A673 (cell line): ENCODE data around the gene CPNE1. TPM values are rescaled to one million over a fixed set of nuclear protein-coding genes. Genes with fewer than 3 reads are reported as not detected.

Source experiments
- BruUV-seq: library from RNA; stranded (reverse); fragments of 400-500 nt; replicated peaks from 2 replicates; lab custom pipeline; 2021; lab: Mats Ljungman, UMichigan
- CTCF ChIA-PET: fragments of 300-600 bp; sonication (Branson Sonifier 250); formaldehyde crosslinking; loops from one replicate; lab custom pipeline; 2022; ENCODE audit warnings: antibody characterized with exemption; lab: Charles Lee
- POLR2A ChIA-PET: fragments of 300-600 bp; sonication (Branson Sonifier 250); formaldehyde crosslinking; loops from one replicate; lab custom pipeline; 2022; ENCODE audit warnings: antibody characterized with exemption; ENCODE audit not compliant: low non-redundant PET; lab: Charles Lee
- DNase-seq: peaks from one replicate; pipeline ENCODE4 v3.0.0-alpha.2; 2015; ENCODE audit warnings: low spot score
- H3K27ac ChIP-seq: fragments of 200-600 bp; sonication (generic); 2 replicates; pipeline ENCODE4 v1.5.1; 2016; ENCODE audit warnings: mixed run types, low read depth, mild to moderate bottlenecking, mixed read lengths, antibody characterized with exemption, low read length; ENCODE audit not compliant: poor library complexity, severe bottlenecking
- H3K27me3 ChIP-seq: fragments of 200-600 bp; sonication (generic); replicated peaks from 2 replicates; pipeline ENCODE4 v1.6.1; 2017; ENCODE audit warnings: mixed run types, low read depth, mild to moderate bottlenecking, mixed read lengths, antibody characterized with exemption, low read length; ENCODE audit not compliant: insufficient read depth, poor library complexity
- H3K36me3 ChIP-seq: fragments of 200-600 bp; sonication (generic); 2 replicates; pipeline ENCODE4 v1.6.1; 2016; ENCODE audit warnings: mixed run types, mild to moderate bottlenecking, mixed read lengths, antibody characterized with exemption, low read length; ENCODE audit not compliant: insufficient read depth, poor library complexity, severe bottlenecking
- H3K4me1 ChIP-seq: fragments of 200-600 bp; sonication (generic); 2 replicates; pipeline ENCODE4 v1.6.1; 2017; ENCODE audit warnings: mixed run types, mild to moderate bottlenecking, mixed read lengths, antibody characterized with exemption, low read length; ENCODE audit not compliant: insufficient read depth, poor library complexity, severe bottlenecking
- H3K4me3 ChIP-seq: fragments of 200-600 bp; sonication (generic); 2 replicates; pipeline ENCODE4 v1.5.1; 2016; ENCODE audit warnings: low read depth, mixed run types, mild to moderate bottlenecking, mixed read lengths, low read length; ENCODE audit not compliant: poor library complexity, severe bottlenecking
- H3K9me3 ChIP-seq: fragments of 200-600 bp; sonication (generic); 2 replicates; pipeline ENCODE4 v1.6.1; 2016; ENCODE audit warnings: mixed run types, low read depth, mild to moderate bottlenecking, mixed read lengths, antibody characterized with exemption, low read length; ENCODE audit not compliant: poor library complexity, severe bottlenecking
- CTCF ChIP-seq: fragments of 300-800, 200-600 bp; sonication (generic); conservative IDR thresholded peaks from 2 replicates; pipeline ENCODE4 v1.5.1; 2017; ENCODE audit warnings: low read depth, mild to moderate bottlenecking, antibody characterized with exemption, low read length, moderate library complexity, mixed read lengths
- EZH2 ChIP-seq: fragments of 200-600 bp; sonication (generic); IDR thresholded peaks from 2 replicates; pipeline ENCODE4 v1.6.1; 2017; ENCODE audit warnings: borderline replicate concordance, low read depth, mild to moderate bottlenecking, mixed read lengths, antibody characterized with exemption, low read length; ENCODE audit not compliant: poor library complexity, severe bottlenecking
- intact Hi-C: fragments of 100-400 bp; cut with micrococcal nuclease; formaldehyde crosslinking; loops from one replicate; pipeline ENCODE4 v1.10.0; 2022; ENCODE audit not compliant: unreplicated experiment
- total RNA-seq: library from RNA; stranded (reverse); gene quantifications from 2 replicates; pipeline ENCODE4 v1.2.3, GENCODE V29; 2021

Gene CPNE1
- total RNA-seq, 1 experiment from 2014 or later: 273 TPM

GRCh38 chr20:35700625-35701148 lies 36.0 kb upstream of the CPNE1 start:
- intact Hi-C loops: loop anchor here (5.0 kb wide), 1 partner anchor 37 kb away; no protein-coding TSS in a partner anchor
- H3K27me3 ChIP-seq: no peaks in the 10 kb centered on the region
- no TSS peak for BruUV-seq
- ChIA-PET POLR2A (interaction anchor here (0.7 kb wide), 1 partner anchor 39 kb away, joined by 3 read pairs; no protein-coding TSS in a partner anchor), CTCF (no interaction called here)
- peaks cover 47% of the 10 kb centered on the region for H3K36me3 ChIP-seq
- H3K27ac ChIP-seq: no peak overlapping the region
- no peak for DNase-seq
- H3K9me3 ChIP-seq: no peaks in the 10 kb centered on the region
- H3K4me1 ChIP-seq: peaks cover 28% of the 10 kb centered on the region
- TF ChIP-seq EZH2: no peak
- TF ChIP-seq CTCF: no peak
- peak overlapping the region; percentile 87 for H3K4me3 ChIP-seq

GRCh38 chr20:35699957-35700624 lies 35.4 kb upstream of the CPNE1 start:
- CTCF ChIA-PET: interaction anchor here (0.6 kb wide), 1 partner anchor 104 kb away, joined by 3 read pairs; no protein-coding TSS in a partner anchor
- peak overlapping the region; percentile 89 for H3K27ac ChIP-seq
- no peak for DNase-seq
- POLR2A ChIA-PET: interaction anchor here (0.7 kb wide), 1 partner anchor 39 kb away, joined by 3 read pairs; no protein-coding TSS in a partner anchor
- no peaks in the 10 kb centered on the region for H3K9me3 ChIP-seq
- TF ChIP-seq CTCF (no peak), EZH2 (no peak)
- peaks cover 41% of the 10 kb centered on the region for H3K36me3 ChIP-seq
- intact Hi-C loops: loop anchor here (2.0 to 5.0 kb wide), 2 partner anchors 37 to 83 kb away; no protein-coding TSS in a partner anchor
- H3K4me3 ChIP-seq: peak overlapping the region; percentile 87
- H3K4me1 ChIP-seq: peaks cover 28% of the 10 kb centered on the region
- no TSS peak for BruUV-seq
- no peaks in the 10 kb centered on the region for H3K27me3 ChIP-seq

GRCh38 chr20:35699127-35699956 lies 34.6 kb upstream of the CPNE1 start, which contains the start of the genes NFS1 and ROMO1:
NFS1 (minus strand) TSS chr20:35699352; CDS start chr20:35699288, 64 bp downstream.
ROMO1 (plus strand) TSS chr20:35699405; CDS start chr20:35699633, 228 bp downstream.
- ChIA-PET POLR2A (interaction anchor here (0.6 kb wide), 2 partner anchors 28 to 91 kb away, joined by 3 read pairs; no protein-coding TSS in a partner anchor), CTCF (interaction anchor here (0.6 to 0.7 kb wide), 3 partner anchors 43 to 103 kb away, joined by 3 to 4 read pairs (median 3); partner anchors contain the start of gene RBM39)

More at GRCh38 chr20:35699127-35699956, 34.6 kb upstream of the CPNE1 start, which contains the start of the genes NFS1 and ROMO1:
- Histone ChIP-seq H3K9me3 (no peaks in the 10 kb centered on the region), H3K27ac (peak within 1 kb of the TSS; percentile 89), H3K4me3 (peak within 1 kb of the TSS; percentile 87), H3K4me1 (peaks cover 28% of the 10 kb centered on the region), H3K27me3 (no peaks in the 10 kb centered on the region), H3K36me3 (peaks cover 34% of the 10 kb centered on the region)
- intact Hi-C loops: loop anchor here (2.0 kb wide), 1 partner anchor 83 kb away; no protein-coding TSS in a partner anchor
- no peak for TF ChIP-seq EZH2
- peak; percentile 47 for TF ChIP-seq CTCF
- TSS peak; percentile 78 for BruUV-seq
- peak; percentile 96 for DNase-seq
